ENCODE results near the gene ACSL3.

Gene ACSL3

GRCh38 chr2:222875482-222875881 lies 14.6 kb downstream of the ACSL3 start:
- H3K36me3 ChIP-seq, result no peaks in the 10 kb centered on the region
- TF ChIP-seq, protein P1, sequence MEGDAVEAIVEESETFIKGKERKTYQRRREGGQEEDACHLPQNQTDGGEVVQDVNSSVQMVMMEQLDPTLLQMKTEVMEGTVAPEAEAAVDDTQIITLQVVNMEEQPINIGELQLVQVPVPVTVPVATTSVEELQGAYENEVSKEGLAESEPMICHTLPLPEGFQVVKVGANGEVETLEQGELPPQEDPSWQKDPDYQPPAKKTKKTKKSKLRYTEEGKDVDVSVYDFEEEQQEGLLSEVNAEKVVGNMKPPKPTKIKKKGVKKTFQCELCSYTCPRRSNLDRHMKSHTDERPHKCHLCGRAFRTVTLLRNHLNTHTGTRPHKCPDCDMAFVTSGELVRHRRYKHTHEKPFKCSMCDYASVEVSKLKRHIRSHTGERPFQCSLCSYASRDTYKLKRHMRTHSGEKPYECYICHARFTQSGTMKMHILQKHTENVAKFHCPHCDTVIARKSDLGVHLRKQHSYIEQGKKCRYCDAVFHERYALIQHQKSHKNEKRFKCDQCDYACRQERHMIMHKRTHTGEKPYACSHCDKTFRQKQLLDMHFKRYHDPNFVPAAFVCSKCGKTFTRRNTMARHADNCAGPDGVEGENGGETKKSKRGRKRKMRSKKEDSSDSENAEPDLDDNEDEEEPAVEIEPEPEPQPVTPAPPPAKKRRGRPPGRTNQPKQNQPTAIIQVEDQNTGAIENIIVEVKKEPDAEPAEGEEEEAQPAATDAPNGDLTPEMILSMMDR (IDR thresholded peaks at IDR 0.05; ENCODE audit: low read depth, low read length), result no peak
- no peak for DNase-seq
- no peaks in the 10 kb centered on the region for H3K27me3 ChIP-seq (ENCODE audit: insufficient read depth, low read depth, severe bottlenecking)
- no peaks in the 10 kb centered on the region for H3K9me3 ChIP-seq (ENCODE audit: severe bottlenecking)
- H3K27ac ChIP-seq, result no peak overlapping the region
- H3K4me3 ChIP-seq (ENCODE audit: low read depth, low read length), result no peak overlapping the region

DNA sequence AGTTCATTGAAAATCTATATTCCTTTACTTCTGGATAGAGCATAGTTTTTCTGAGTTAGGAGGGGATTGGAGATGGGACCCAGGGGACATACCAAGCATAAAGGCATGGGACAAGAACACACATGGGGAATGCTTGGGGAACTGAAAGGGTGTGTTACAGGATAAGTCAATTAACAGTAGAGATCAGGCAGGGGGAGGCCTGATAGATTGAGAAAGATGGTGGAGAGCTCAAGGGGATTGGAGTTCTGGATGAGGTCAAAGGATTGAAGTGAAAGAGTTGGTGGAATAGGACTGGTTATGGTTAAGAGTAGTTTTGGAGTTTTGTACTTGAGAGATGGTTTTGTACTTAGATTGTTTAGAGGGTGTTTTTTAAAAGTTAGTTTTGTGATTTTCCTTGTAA lies 16.1 kb downstream of the ACSL3 start:
- Histone ChIP-seq H3K36me3 (no peaks in the 10 kb centered on the region), H3K4me3 (ENCODE audit: low read depth, low read length) (no peak overlapping the region), H3K27ac (no peak overlapping the region), H3K9me3 (ENCODE audit: severe bottlenecking) (no peaks in the 10 kb centered on the region), H3K27me3 (ENCODE audit: insufficient read depth, low read depth, severe bottlenecking) (no peaks in the 10 kb centered on the region)
- DNase-seq, result no peak
- TF ChIP-seq, protein P1 (IDR thresholded peaks at IDR 0.05; ENCODE audit: low read depth, low read length), result no peak

DNA sequence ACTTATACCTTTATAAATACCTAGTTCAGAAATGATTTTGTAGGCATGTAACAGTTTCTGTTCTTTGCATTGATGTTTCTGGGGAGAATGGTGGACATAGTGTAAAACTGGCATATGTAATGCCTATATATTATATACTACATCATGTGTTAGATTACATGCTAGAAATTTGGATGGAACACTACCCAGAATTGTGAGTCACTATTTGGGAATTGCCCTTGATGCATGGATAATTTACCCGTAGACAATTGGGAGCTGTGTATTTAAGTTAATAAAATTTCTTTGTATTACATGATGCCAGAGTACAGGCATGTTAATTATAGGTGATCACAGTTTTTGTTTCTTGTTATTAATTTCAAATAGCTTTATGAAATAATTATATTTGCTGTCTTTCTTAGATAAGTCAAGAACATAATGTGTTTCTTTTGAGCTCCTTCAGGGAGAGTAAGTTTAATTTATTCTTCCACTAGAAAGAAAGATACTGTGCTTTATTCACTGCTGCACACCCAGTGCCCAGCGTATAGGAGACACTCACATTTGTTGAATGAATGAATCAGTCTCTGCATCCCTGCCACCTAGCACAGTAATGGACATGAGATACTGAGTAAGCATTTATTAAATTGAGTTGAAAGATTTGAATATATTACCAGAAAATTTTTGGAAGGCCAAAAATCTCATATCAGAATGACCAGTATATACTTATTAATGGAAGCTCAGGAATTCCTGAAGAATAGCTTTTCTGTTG lies 16.9 kb downstream of the ACSL3 start:
- TF ChIP-seq, protein P1 (IDR thresholded peaks at IDR 0.05; ENCODE audit: low read depth, low read length), result no peak
- H3K36me3 ChIP-seq, result no peaks in the 10 kb centered on the region
- H3K27ac ChIP-seq, result no peak overlapping the region
- no peaks in the 10 kb centered on the region for H3K9me3 ChIP-seq (ENCODE audit: severe bottlenecking)
- H3K4me3 ChIP-seq (ENCODE audit: low read depth, low read length), result no peak overlapping the region
- no peak for DNase-seq
- no peaks in the 10 kb centered on the region for H3K27me3 ChIP-seq (ENCODE audit: insufficient read depth, low read depth, severe bottlenecking)

GRCh38 chr2:222878301-222878876 lies 17.6 kb downstream of the ACSL3 start:
- H3K27ac ChIP-seq, result no peak overlapping the region
- H3K9me3 ChIP-seq (ENCODE audit: severe bottlenecking), result no peaks in the 10 kb centered on the region
- no peak overlapping the region for H3K4me3 ChIP-seq (ENCODE audit: low read depth, low read length)
- H3K36me3 ChIP-seq, result no peaks in the 10 kb centered on the region
- no peak for DNase-seq
- no peaks in the 10 kb centered on the region for H3K27me3 ChIP-seq (ENCODE audit: insufficient read depth, low read depth, severe bottlenecking)
- TF ChIP-seq, protein P1 (IDR thresholded peaks at IDR 0.05; ENCODE audit: low read depth, low read length), result no peak

DNA sequence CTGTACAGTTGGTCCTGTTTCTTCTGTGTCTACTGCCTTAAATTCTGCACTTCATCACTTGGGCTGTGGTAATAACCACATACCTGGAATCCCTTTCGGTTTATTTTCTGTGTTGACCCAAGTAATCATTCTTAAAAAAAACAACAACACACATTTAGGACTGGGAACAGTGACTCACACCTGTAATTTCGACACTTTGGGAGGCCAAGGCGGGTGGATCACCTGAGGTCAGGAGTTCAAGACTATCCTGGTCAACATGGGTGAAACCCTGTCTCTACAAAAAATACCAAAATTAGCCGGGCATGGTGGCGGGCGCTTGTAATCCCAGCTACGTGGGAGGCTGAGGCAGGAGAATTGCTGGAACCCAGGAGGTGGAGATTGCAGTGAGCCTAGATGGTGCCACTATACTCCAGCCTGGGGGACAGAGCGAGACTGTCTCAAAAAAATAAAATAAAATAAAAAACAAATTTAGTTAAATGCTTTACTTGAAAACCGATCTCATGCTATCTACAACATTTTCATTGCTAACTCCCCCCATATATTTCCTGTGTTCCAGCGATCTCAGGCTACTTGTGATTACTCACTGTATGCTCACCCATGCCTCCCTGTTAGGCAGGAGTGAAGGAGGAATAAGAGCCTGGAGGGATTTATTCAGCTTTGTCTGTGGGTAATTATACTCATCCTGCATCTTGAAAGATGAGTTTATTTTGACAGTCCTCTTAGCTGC lies 18.2 kb downstream of the ACSL3 start:
- Histone ChIP-seq H3K36me3 (no peaks in the 10 kb centered on the region), H3K9me3 (ENCODE audit: severe bottlenecking) (no peaks in the 10 kb centered on the region), H3K27ac (no peak overlapping the region), H3K27me3 (ENCODE audit: insufficient read depth, low read depth, severe bottlenecking) (no peaks in the 10 kb centered on the region), H3K4me3 (ENCODE audit: low read depth, low read length) (no peak overlapping the region)
- DNase-seq, result no peak
- TF ChIP-seq, protein P1 (IDR thresholded peaks at IDR 0.05; ENCODE audit: low read depth, low read length), result no peak

Measured in WERI-Rb-1 (cell line).